Mesenchymal stem cell (in vitro differentiated cells and primary cell): ENCODE data around the gene HOXC4.

Experiments
- DNase-seq: peaks from one replicate; pipeline ENCODE4 v3.0.0-alpha.2; 2013
- H2AFZ ChIP-seq: one replicate; pipeline ENCODE4 v1.6.1; 2013; ENCODE audit warnings: low read depth, mild to moderate bottlenecking, control low read depth, inconsistent platforms, low read length, moderate library complexity
- H2AK5ac ChIP-seq: 2 replicates; pipeline ENCODE4 v1.6.1; 2013; ENCODE audit warnings: low read length, moderate library complexity, mild to moderate bottlenecking, inconsistent platforms; ENCODE audit not compliant: severe bottlenecking
- H2BK120ac ChIP-seq: one replicate; pipeline ENCODE4 v1.6.1; 2013; ENCODE audit warnings: low read depth, mild to moderate bottlenecking, inconsistent platforms, low read length, moderate library complexity
- H2BK12ac ChIP-seq, 2 experiments: one replicate each; pipeline ENCODE4 v1.6.1; 2013; ENCODE audit warnings: inconsistent platforms in 2 of 2, low read length in 2 of 2, mild to moderate bottlenecking in 2 of 2, moderate library complexity in 2 of 2, control low read depth in 1 of 2
- H2BK15ac ChIP-seq: one replicate; pipeline ENCODE4 v1.6.1; 2013; ENCODE audit warnings: mild to moderate bottlenecking, low read depth, inconsistent platforms; ENCODE audit not compliant: poor library complexity, severe bottlenecking
- H2BK5ac ChIP-seq: 2 replicates; pipeline ENCODE4 v1.6.1; 2013; ENCODE audit warnings: low read depth, mild to moderate bottlenecking, low read length, control low read depth, inconsistent platforms; ENCODE audit not compliant: poor library complexity, severe bottlenecking
- H3K14ac ChIP-seq, 2 experiments: one replicate each; pipeline ENCODE4 v1.6.1; 2013; ENCODE audit warnings: inconsistent platforms in 2 of 2, low read length in 2 of 2, control low read depth in 1 of 2, mild to moderate bottlenecking in 1 of 2, moderate library complexity in 1 of 2
- H3K18ac ChIP-seq, 2 experiments: one replicate each; pipeline ENCODE4 v1.6.1; 2013; ENCODE audit warnings: inconsistent platforms in 2 of 2, low read length in 2 of 2, control low read depth in 1 of 2, low read depth in 1 of 2, mild to moderate bottlenecking in 1 of 2
- H3K23ac ChIP-seq, 2 experiments: one replicate each; pipeline ENCODE4 v1.6.1; 2013; ENCODE audit warnings: inconsistent platforms in 2 of 2, low read length in 2 of 2, mild to moderate bottlenecking in 2 of 2, moderate library complexity in 2 of 2, control low read depth in 1 of 2
- H3K27ac ChIP-seq: 2 replicates; pipeline ENCODE4 v1.5.1; 2013; ENCODE audit warnings: mild to moderate bottlenecking, moderate library complexity, low read length, control low read depth, inconsistent platforms; ENCODE audit not compliant: poor library complexity, severe bottlenecking
- H3K27me3 ChIP-seq, 2 experiments: 2 replicates each; pipeline versions ENCODE4 v1.6.1 to v1.7.0; 2013; ENCODE audit warnings: low read length in 2 of 2, mild to moderate bottlenecking in 2 of 2, moderate library complexity in 2 of 2, control low read depth in 1 of 2, inconsistent platforms in 1 of 2; ENCODE audit not compliant: control insufficient read depth in 1 of 2, insufficient read depth in 1 of 2
- H3K36me3 ChIP-seq, 2 experiments: 2 replicates each; pipeline versions ENCODE4 v1.6.1 to v1.7.0; 2013; ENCODE audit warnings: low read length in 2 of 2, control low read depth in 1 of 2, inconsistent platforms in 1 of 2, low read depth in 1 of 2, mild to moderate bottlenecking in 1 of 2; ENCODE audit not compliant: insufficient read depth in 2 of 2, control insufficient read depth in 1 of 2
- H3K4ac ChIP-seq, 2 experiments: one replicate each; pipeline ENCODE4 v1.6.1; 2013; ENCODE audit warnings: inconsistent platforms in 2 of 2, low read length in 2 of 2, mild to moderate bottlenecking in 2 of 2, moderate library complexity in 2 of 2, control low read depth in 1 of 2, low read depth in 1 of 2
- H3K4me1 ChIP-seq: 2 replicates; pipeline ENCODE4 v1.6.1; 2013; ENCODE audit warnings: low read depth, low read length, control low read depth; ENCODE audit not compliant: control insufficient read depth, insufficient read depth
- H3K4me2 ChIP-seq: 2 replicates; pipeline ENCODE4 v1.6.1; 2013; ENCODE audit warnings: low read length, mild to moderate bottlenecking, inconsistent platforms; ENCODE audit not compliant: poor library complexity, severe bottlenecking
- H3K4me3 ChIP-seq, 2 experiments: 2 replicates each; pipeline versions ENCODE4 v1.5.1 to v1.7.0; 2013; ENCODE audit warnings: low read length in 2 of 2, mild to moderate bottlenecking in 2 of 2, control low read depth in 1 of 2, low read depth in 1 of 2; ENCODE audit not compliant: insufficient read depth in 1 of 2
- H3K79me1 ChIP-seq: replicated peaks from 2 replicates; pipeline ENCODE4 v1.6.1; 2013; ENCODE audit warnings: mild to moderate bottlenecking, control low read depth, low read length, inconsistent platforms; ENCODE audit not compliant: poor library complexity, severe bottlenecking
- H3K9ac ChIP-seq: 2 replicates; pipeline ENCODE4 v1.7.0; 2013; ENCODE audit warnings: mild to moderate bottlenecking, low read length, moderate library complexity
- H3K9me3 ChIP-seq: 2 replicates; pipeline ENCODE4 v1.7.0; 2013; ENCODE audit warnings: mild to moderate bottlenecking, low read length; ENCODE audit not compliant: control insufficient read depth
- H4K8ac ChIP-seq: one replicate; pipeline ENCODE4 v1.6.1; 2013; ENCODE audit warnings: inconsistent platforms, mild to moderate bottlenecking, low read length, moderate library complexity
- H4K91ac ChIP-seq: one replicate; pipeline ENCODE4 v1.6.1; 2013; ENCODE audit warnings: mild to moderate bottlenecking, low read length, inconsistent platforms
- WGBS: methylation state at CpG from one replicate; pipeline ENCODE4 v1.1.7; 2013; ENCODE audit warnings: mixed read lengths; 5-methylcytosine and 5-hydroxymethylcytosine counted together

HOXC4 gene

GRCh38 chr12:54016051-54016450, 37.6 kb upstream of the HOXC4 start:
- peak overlapping the region; percentile 63 for H3K4me2 ChIP-seq
- peak overlapping the region; percentile 42 for H2AK5ac ChIP-seq
- peak overlapping the region; percentile 95 for H4K91ac ChIP-seq
- H3K18ac ChIP-seq, result peak overlapping the region; percentile 55 to 91
- no peaks in the 10 kb centered on the region for H3K27me3 ChIP-seq
- H2AFZ ChIP-seq, result no peak overlapping the region
- peak overlapping the region; percentile 63 for H2BK15ac ChIP-seq
- 33% methylated on average over 2 of the region's 3 CpGs for WGBS
- H3K27ac ChIP-seq, result peak overlapping the region; percentile 98
- H3K9ac ChIP-seq, result peak overlapping the region; percentile 96
- no peak overlapping the region for H3K14ac ChIP-seq
- no peaks in the 10 kb centered on the region for H3K9me3 ChIP-seq
- H3K4ac ChIP-seq, result peak overlapping the region in 1 of 2 experiments; percentile 55
- no peak overlapping the region for H3K23ac ChIP-seq
- peak overlapping the region in 1 of 2 experiments; percentile 79 for H3K4me3 ChIP-seq
- H3K4me1 ChIP-seq, result peaks cover 24% of the 10 kb centered on the region
- no peak for DNase-seq
- H3K79me1 ChIP-seq, result no peaks in the 10 kb centered on the region
- peak overlapping the region; percentile 60 for H2BK5ac ChIP-seq
- no peak overlapping the region for H4K8ac ChIP-seq
- peak overlapping the region in 1 of 2 experiments; percentile 87 for H2BK12ac ChIP-seq
- no peaks in the 10 kb centered on the region for H3K36me3 ChIP-seq
- peak overlapping the region; percentile 44 for H2BK120ac ChIP-seq

DNA sequence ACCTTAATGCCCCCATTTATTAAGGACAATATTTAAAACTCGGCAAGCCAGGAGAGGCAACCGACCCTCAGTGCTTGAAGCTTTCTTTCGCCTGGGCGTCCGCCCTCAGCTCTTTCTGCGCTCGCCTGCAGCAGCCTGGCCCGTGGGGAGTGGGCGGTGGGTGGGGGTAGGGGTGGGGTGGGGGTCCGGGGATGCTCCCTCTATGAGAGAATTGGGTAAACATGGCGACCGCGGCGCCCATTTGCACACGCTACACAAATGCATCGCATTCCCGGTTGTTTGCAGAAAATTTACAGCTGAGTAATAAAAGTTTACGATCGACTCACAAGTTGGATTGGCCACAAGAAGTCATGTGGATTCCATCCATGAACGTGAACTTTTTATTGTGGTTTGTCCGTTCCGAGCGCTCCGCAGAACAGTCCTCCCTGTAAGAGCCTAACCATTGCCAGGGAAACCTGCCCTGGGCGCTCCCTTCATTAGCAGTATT, 37.1 kb upstream of the HOXC4 start:
- Histone ChIP-seq H3K18ac (peak overlapping the region; percentile 5 to 91), H3K4ac (peak overlapping the region in 1 of 2 experiments; percentile 52), H3K4me1 (peaks cover 26% of the 10 kb centered on the region), H3K4me2 (peak overlapping the region; percentile 63), H4K8ac (no peak overlapping the region), H2BK15ac (peak overlapping the region; percentile 63), H3K14ac (no peak overlapping the region), H3K9me3 (no peaks in the 10 kb centered on the region), H3K9ac (peak overlapping the region; percentile 96), H4K91ac (peak overlapping the region; percentile 95), H3K27ac (peak overlapping the region; percentile 98), H2AK5ac (no peak overlapping the region), H2AFZ (no peak overlapping the region), H3K79me1 (no peaks in the 10 kb centered on the region), H2BK5ac (peak overlapping the region; percentile 60), H3K36me3 (no peaks in the 10 kb centered on the region), H3K4me3 (peak overlapping the region in 1 of 2 experiments; percentile 91), H2BK120ac (peak overlapping the region; percentile 45), H2BK12ac (no peak overlapping the region), H3K27me3 (no peaks in the 10 kb centered on the region), H3K23ac (no peak overlapping the region)
- WGBS, result under 1% methylated on average over 19 of the region's 25 CpGs
- peak; percentile 93 for DNase-seq

- H3K23ac ChIP-seq, result no peak overlapping the region
- peak overlapping the region; percentile 96 for H3K9ac ChIP-seq
- peak overlapping the region; percentile 34 to 73 for H3K18ac ChIP-seq
- H2AK5ac ChIP-seq, result peak overlapping the region; percentile 49
- H2AFZ ChIP-seq, result no peak overlapping the region
- peak overlapping the region; percentile 49 for H3K4me2 ChIP-seq
- H2BK12ac ChIP-seq, result peak overlapping the region in 1 of 2 experiments; percentile 12
- peak overlapping the region; percentile 66 for H4K8ac ChIP-seq
- H3K4me1 ChIP-seq, result peaks cover 30% of the 10 kb centered on the region
- peak; percentile 80 for DNase-seq
- no peaks in the 10 kb centered on the region for H3K36me3 ChIP-seq
- peak overlapping the region; percentile 90 for H2BK5ac ChIP-seq
- peak overlapping the region; percentile 19 for H2BK15ac ChIP-seq
- H3K79me1 ChIP-seq, result no peaks in the 10 kb centered on the region
- peak overlapping the region; percentile 68 to 88 for H3K4ac ChIP-seq
- H3K4me3 ChIP-seq, result peak overlapping the region; percentile 54 to 91
- under 1% methylated on average over 20 of the region's 24 CpGs for WGBS
- H3K27me3 ChIP-seq, result no peaks in the 10 kb centered on the region
- H3K9me3 ChIP-seq, result no peaks in the 10 kb centered on the region
- H2BK120ac ChIP-seq, result peak overlapping the region; percentile 56
- peak overlapping the region; percentile 98 for H3K27ac ChIP-seq
- no peak overlapping the region for H3K14ac ChIP-seq
- peak overlapping the region; percentile 75 for H4K91ac ChIP-seq
Measured at GRCh38 chr12:54017027-54017788, 36.4 kb upstream of the HOXC4 start.

- Histone ChIP-seq H3K14ac (peak overlapping the region in 1 of 2 experiments; percentile 75), H3K36me3 (no peaks in the 10 kb centered on the region), H3K9ac (peak overlapping the region; percentile 96), H4K8ac (peak overlapping the region; percentile 90), H2AK5ac (peak overlapping the region; percentile 3), H2BK15ac (peak overlapping the region; percentile 92), H2BK5ac (peak overlapping the region; percentile 60), H4K91ac (peak overlapping the region; percentile 100), H3K27me3 (no peaks in the 10 kb centered on the region), H3K23ac (peak overlapping the region; percentile 56 to 63), H3K4me3 (peak overlapping the region; percentile 54 to 91), H2BK120ac (peak overlapping the region; percentile 96), H3K4ac (peak overlapping the region; percentile 87 to 99), H3K4me1 (peaks cover 29% of the 10 kb centered on the region), H3K4me2 (peak overlapping the region; percentile 93), H3K27ac (peak overlapping the region; percentile 98), H3K18ac (peak overlapping the region; percentile 99), H2BK12ac (peak overlapping the region in 1 of 2 experiments; percentile 69), H3K9me3 (no peaks in the 10 kb centered on the region), H3K79me1 (no peaks in the 10 kb centered on the region), H2AFZ (peak overlapping the region; percentile 3)
- DNase-seq, result peak; percentile 96
- WGBS, result 2% methylated on average over 32 of the region's 34 CpGs
Measured at GRCh38 chr12:54017878-54018467, 35.7 kb upstream of the HOXC4 start.
